Cerebellar cortex (tissue), 1 donor: ENCODE results near the gene CTNND2.
A peak's percentile ranks its signal among the peaks of the same experiment; 100 is the strongest.

ENCODE experiments used
- DNase-seq: peaks from one replicate; pipeline ENCODE4 v3.0.0-alpha.2; 2015; ENCODE audit warnings: low spot score

Gene CTNND2

DNA sequence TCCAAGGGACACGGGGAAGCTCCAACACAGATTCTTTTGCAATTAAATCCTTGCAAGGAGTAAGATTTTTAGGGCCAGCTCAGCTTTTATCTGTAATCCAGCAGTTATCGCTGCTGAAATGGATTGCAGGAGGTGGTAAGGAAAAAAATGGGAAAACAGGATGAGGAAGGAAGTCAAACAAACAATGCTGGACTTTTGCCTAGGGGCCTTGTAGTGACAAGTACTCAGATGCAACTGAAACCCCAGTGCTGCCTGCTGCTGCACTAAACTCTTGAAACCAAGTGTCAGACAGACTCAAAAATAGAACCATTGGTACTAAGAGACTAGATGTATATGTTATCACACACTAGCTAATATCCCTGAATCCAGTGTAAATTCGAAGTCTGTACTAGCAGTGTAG is 309.2 kb downstream of the CTNND2 start:
- no peak for DNase-seq

- no peak for DNase-seq
These were observed 310.2 kb downstream of the CTNND2 start for GRCh38 chr5:11594021-11594420.

DNA sequence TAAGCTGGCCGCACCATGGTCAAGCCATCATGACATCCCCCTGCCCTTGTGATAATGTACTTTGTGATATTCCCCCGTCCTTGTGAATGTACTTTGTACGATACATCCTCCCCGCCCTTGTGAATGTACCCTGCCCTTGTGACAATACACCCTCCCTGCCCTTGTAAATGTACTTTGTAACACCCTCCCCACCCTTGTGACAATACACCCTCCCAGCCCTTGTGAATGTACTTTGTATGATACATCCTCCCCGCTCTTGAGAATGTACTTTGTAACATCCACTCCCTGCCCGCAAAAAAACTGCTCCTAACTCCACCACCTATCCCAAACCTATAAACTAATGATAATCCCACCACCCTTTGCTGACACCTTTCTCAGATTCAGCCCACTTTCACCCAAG is 313.8 kb downstream of the CTNND2 start:
- DNase-seq, result no peak

DNA sequence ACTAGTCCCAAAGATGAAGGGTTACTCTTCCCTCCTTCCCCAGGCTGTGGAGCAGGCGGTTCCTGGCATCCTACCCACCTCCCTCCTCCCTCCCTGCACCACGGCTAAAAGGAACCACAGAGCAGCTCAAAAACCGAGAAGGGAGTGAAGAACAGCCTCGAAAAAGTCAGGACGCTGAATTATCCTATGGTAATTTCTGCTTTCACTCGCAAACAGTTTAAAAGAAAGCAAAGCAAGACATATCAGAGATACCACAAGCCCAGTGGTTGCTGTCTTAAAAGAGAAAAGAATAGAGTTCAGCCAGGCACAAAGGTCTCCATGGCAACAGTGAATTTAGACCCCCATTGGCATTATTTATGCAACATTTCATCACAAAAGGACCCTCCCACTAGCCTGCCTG is 315.4 kb downstream of the CTNND2 start:
- DNase-seq, result peak; percentile 53

DNA sequence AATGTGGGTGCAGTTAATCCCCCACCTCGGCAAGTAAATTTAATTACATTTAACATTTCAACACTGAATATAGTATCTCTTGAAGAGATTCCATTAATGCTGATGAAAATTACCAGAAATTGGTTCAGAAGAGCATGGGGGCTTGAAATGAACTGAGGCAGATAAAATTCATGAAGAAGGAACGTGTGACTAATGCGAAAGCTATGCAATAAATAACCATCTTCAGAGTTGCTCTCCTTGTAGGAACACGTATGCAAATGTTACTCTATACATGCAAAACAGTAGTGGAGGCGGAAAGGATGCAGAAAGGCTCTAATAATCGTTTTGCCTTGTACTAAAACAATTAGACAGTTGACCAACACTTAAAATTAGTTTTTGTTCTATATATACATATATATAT is 320.2 kb downstream of the CTNND2 start:
- DNase-seq, result no peak

GRCh38 chr5:11579351-11579750 is 324.9 kb downstream of the CTNND2 start:
- no peak for DNase-seq

DNA sequence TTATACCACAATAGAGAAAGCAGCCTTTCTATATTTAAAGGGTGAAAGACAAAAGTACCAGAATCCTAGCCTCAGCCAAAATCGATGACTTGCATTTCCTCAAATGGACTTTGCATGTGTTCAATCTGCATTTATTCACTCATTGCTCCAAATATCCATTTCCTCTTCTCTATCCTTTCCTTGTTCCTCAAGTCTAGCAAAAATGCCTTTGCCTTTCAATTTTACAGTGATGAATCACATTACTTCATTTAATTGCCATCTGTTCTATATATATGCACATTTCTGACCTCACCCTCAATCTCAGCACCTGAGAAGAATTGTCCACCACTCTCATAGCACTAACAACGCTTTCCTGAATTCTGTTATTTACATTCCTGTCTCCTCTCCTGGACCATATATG is 329.5 kb downstream of the CTNND2 start:
- DNase-seq, result no peak

DNA sequence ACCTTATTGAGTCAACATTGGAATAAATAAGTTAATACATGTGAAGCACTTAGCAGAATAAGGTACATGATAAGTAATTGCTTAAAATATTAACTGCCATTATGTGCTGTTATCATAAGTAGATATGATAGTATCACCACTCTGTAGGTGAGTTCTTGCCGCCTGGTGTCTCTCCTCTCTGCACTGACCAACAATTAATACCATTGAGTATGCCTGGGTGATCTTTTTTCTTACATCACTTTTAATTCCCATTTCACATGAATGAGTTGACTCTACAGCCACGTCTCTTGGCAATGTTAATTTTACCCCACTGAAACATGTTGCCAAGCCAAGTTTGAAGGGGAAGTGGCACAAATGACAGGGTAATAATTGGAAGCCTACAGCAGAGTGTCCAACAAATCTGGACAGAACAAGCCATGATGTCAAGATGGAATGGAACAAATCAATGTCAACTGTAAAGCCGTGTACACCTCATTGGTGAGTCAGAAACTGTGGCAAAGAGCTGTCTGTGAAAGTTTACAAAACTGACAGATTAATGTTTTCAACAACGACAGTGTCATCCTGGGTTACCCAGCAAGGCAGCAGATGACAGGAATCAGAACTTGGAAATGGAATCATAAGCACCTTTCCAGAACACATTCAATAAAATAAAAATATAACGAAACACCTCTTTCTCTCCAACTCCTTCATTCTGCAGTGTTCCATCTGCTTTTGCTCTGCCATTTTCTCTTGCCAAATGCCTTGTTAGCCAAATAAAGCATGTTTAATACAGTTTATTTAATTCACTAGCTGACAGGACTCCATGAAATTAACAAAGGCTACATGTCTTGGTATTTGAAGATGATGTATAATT is 330.9 kb downstream of the CTNND2 start:
- DNase-seq, result no peak

DNA sequence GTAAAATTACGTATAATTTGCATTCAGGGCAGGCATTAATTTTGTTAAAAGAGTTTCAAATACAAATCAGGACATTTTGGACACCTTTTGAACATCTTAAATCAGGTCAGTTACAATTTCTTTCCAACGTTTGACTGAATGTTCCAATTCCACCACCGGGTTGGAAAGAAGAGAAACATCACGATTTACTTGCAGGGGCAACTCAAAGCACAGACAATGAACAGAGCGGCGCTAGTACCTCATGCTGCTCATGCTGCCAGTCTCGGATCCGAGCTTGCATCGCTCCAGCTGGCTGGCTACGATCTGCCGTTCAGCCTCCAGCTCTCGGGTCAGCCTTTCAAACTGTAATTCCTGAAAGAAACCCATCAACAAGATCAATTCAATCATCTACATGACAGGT is 339.5 kb downstream of the CTNND2 start:
- DNase-seq, result peak; percentile 78

DNA sequence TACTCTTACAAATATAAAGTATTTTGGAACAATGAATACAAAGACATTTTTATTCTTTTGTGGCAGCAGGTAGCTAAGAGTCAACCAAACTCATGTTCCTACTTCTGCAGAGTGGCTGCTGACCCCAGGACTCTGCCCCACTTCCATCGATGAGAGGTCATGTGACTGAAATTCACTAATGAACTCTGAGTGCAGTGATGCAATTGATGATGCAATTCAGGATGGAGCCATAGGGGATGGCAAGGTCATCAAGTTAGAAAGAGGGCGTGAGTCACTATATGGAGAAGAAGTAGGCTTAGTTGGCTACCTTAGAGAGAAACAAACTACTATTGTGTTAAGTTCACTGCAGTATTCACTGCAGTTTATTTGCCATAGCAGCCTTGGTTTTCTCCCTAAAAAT is 340.4 kb downstream of the CTNND2 start:
- no peak for DNase-seq

DNA sequence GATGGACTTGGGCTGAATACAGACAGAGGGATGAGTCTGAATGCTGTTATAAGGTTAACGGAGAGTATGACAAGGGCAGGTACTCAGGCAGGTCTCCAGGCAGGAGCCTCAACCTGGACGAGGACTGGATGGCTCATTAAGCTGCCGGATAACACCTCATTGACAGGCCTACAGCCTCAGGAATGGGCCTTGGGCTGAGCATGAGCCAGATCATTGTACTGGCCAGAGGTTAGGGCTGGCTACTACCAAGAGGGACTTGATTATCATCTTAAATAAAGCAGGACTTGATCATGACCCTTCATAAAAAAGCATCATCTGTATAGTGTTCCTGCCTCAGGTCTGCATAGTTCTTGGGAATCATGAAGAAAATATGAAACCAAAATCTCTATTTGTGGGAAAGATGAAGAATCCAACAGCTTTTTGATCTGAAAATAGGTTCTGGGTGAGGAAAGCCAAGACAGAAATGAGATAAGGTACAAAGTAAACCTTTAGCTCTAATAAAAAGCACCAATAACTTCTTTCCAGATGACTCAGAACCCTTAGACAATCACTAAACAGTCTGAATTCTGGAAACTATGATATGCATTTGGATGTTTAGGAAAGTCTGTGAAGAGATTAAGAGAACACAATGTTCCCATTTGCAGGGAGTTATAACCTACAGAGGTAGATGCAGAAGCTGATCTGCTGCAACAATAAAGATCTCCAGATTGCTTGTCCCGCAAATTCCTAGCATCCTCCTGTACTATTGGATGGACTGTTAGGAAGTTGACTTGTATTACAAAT is 343.1 kb downstream of the CTNND2 start:
- no peak for DNase-seq

DNA sequence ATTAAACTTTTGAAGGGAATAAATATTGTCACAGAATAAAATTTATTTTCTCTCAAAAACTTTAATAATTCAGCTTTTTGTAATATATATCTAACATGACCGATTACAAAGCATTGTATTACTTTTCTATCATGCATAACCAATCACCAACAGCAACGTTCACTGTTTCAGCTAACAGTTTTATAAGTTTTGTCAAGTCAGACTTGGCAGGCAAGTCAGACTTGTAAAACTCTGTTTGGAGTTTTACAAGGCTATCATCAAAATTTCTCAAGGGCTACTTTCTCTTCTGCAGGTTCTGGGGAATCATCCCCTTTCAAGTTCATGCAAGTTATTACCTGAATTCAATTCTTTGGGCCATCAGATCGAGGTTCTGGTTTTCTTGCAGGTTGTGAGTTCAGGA is 347.2 kb downstream of the CTNND2 start:
- DNase-seq, result no peak

DNA sequence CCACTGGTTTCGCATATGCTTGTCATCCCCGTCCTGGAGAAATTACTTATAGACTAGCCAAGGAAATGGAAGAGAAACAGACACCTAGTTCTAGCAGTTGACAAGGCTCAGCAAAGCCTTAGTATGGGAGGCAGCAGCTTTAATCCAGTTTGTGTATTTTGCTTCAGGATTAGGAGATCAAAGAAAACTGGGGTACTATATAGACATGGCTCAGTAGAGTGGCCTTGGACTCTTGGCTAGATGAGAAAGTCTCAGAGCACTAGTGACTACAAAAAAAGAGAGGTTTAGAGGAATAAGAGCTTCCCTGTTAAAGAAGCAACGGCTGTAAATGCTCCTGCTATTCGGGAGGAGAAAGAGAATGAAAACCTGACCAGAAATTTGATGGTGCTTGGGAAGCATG is 349.1 kb downstream of the CTNND2 start:
- DNase-seq, result peak; percentile 19

DNA sequence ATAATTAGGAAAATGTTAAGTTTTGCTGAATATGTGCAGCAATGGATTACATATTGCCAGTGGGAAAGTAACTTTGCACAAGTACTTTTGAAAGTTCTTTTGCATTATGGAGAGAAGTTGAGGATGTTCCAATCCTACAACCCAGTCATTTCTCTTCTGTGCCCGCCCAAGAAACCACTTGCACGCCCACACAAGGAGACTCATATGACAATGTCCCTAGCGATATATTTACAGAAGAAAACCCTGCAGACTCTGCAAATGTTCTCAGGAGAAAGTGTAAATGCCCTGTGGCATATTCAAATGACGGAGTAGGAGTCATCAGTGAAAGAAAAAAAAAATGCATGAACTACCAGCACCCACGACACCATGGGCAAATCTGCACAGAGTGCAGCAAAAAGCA is 356.5 kb downstream of the CTNND2 start:
- no peak for DNase-seq

GRCh38 chr5:11547140-11547539 is 357.1 kb downstream of the CTNND2 start:
- no peak for DNase-seq

DNA sequence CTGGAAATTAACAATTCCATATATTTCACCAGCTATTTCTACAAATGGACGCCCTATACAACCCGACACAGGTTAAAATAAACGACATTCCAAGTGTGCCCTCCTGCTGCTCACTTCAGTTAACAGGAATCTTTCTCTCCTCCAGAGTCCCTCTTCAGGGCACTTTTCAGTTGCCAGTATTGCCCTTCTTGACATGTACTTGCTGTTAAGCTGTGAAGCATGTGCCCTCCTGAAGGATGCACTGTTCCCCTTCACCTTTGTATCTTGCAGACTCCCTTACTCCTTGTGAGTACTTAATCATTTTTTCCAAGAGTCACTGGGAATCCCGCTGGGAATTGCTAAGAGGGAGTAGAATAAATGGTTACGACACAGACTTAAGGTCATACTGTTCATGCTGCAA is 364.1 kb downstream of the CTNND2 start:
- no peak for DNase-seq

DNA sequence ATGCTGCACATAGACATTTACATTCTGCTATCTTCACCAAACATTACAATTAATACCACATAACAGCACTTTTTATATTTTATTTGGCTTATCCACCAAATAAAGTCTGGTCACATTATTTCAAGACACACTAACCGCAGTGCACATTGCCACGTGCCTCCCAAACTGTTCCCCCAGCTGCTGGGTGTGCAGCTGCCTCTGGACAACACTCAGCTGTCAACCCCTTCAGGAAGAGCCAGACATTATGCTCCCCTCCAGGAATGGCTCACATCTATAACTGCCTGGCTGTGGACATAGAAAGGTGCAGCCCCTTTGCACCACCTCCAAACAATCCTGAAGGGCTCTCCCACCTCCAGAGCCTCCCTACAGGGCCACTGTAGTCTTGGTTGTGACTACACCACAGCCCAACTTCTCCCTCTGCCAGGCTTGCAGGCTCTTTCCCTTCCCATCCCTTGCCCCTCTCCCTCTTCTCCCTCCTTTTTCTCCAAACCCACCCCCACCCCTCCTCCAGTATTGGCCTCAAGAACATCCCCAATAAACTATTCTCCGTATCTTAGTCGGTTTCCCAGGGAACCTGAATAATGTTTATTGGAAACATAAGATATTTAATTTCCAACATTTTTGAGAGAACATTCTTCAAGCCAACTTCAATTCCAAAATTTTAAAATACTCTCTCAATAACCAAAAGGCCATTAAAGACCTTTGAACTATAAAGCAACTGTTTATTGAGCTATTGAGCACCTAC is 372.3 kb downstream of the CTNND2 start:
- no peak for DNase-seq

DNA sequence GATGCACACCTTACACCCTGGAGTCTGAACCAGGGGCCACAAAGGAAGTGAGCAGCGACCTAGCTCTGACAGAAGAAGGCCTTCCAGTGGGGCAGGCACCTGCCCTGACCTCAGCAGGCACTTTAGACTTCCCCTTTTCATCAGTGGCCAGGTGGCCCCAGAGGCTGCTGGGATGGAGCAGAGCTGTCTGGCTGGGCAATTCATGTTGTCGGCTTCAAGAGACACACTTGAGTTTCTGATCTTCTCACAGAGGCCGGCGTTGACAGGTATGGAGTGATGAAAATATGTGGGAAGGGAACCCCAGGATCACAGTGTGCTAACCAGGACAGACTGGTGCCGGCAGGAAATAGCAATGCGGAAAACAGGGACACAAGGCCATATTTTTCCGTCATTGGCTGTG is 375.5 kb downstream of the CTNND2 start:
- DNase-seq, result no peak

- no peak for DNase-seq
These were observed 376.4 kb downstream of the CTNND2 start for GRCh38 chr5:11527652-11528349.

DNA sequence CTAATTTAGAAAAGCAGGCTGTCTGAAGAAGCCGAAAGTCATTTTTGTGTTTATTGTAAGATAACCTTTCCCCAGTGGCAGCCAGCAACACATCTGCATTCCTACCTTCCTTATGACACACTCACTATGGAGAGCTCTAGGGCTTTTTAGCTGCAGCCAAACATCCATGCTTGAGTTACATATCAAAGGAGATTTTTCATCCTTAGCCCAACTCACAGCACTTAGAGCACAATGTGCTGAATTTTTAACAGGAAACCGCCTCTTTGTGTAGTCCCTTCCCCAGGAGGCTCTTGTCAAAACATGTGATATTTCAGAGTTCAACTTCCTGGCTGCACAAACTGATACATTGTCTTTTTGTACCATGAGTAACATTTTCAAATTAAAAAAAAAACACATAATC is 379.2 kb downstream of the CTNND2 start:
- DNase-seq, result no peak

GRCh38 chr5:11524188-11524587 is 380.1 kb downstream of the CTNND2 start:
- no peak for DNase-seq

DNA sequence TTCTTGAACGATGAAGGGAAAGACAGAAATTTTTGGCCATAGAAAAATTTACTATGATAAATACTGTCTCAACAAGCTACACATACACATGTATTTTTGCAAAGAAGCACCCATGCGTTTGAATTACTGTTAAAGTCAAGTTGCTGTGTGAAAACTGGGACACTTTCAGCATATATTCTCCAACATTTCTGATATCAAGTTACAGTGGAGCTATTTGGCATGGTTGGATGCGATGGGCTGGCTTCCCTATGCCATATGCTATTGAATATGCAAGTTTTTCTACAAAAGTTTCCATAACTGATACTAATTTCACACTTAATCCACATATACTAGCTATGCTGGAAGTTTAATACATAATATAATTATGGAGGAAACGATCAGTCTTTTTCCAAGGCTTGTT is 381.4 kb downstream of the CTNND2 start:
- no peak for DNase-seq
